A673 (cell line): ENCODE results near the gene TRAPPC12.
"Not testable (repeated sequence)": the region's sequence is repeated elsewhere in the genome, so short reads cannot be mapped to it uniquely, and the experiment has no call there.

Experiments
- EZH2 ChIP-seq: fragments of 200-600 bp; sonication (generic); IDR thresholded peaks from 2 replicates; pipeline ENCODE4 v1.6.1; 2017; ENCODE audit warnings: borderline replicate concordance, low read depth, mild to moderate bottlenecking, mixed read lengths, antibody characterized with exemption, low read length; ENCODE audit not compliant: poor library complexity, severe bottlenecking
- TF ChIP-seq, protein P1 (sequence below): fragments of 300-800, 200-600 bp; sonication (generic); conservative IDR thresholded peaks from 2 replicates; pipeline ENCODE4 v1.5.1; 2017; ENCODE audit warnings: low read depth, mild to moderate bottlenecking, antibody characterized with exemption, low read length, moderate library complexity, mixed read lengths

GRCh38 chr2:3448441-3448911 lies 69.0 kb downstream of the TRAPPC12 start:
- TF ChIP-seq, protein P1, sequence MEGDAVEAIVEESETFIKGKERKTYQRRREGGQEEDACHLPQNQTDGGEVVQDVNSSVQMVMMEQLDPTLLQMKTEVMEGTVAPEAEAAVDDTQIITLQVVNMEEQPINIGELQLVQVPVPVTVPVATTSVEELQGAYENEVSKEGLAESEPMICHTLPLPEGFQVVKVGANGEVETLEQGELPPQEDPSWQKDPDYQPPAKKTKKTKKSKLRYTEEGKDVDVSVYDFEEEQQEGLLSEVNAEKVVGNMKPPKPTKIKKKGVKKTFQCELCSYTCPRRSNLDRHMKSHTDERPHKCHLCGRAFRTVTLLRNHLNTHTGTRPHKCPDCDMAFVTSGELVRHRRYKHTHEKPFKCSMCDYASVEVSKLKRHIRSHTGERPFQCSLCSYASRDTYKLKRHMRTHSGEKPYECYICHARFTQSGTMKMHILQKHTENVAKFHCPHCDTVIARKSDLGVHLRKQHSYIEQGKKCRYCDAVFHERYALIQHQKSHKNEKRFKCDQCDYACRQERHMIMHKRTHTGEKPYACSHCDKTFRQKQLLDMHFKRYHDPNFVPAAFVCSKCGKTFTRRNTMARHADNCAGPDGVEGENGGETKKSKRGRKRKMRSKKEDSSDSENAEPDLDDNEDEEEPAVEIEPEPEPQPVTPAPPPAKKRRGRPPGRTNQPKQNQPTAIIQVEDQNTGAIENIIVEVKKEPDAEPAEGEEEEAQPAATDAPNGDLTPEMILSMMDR, result not testable (repeated sequence)
- not testable (repeated sequence) for TF ChIP-seq EZH2
